Measurements from ENCODE around the gene PRSS56.

DNA sequence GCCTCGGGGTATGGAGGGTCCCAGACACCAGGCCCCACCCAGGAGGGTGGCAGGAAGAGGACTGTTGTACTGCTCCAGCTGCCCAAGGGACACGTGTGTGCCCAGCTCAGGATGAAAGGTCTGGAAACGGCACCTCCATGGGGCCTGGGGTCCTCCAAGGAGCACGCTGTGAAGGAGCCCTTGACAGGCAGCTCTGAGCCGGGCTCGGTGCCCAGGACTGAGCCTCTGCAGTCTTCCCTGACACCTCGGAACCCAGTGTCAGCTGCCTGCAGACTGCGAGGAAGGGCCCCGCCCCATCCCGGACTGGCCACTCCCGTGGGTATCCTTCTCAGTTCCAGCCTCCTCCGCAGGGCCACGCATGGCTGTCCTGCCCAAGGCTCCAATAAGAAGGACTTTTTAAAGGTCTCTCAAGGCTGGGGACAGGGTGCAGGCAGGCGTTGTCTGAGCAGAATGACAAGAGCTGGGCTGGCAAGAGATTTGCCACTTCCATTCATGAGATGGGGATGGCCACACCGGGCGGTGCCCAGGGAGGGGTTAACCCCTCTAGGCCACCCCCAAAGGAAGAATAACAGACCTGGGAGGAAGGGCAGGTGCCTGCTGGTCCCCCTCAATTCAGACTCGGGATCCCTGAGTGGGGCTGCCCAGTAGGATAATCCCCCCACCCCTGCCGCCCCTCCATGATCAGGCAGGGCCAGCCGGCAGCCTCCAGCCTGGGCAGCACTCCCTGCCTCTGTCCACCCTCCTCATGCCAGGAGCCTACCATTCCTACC lies 41.4 kb upstream of the PRSS56 start:
- TF ChIP-seq, protein P1, sequence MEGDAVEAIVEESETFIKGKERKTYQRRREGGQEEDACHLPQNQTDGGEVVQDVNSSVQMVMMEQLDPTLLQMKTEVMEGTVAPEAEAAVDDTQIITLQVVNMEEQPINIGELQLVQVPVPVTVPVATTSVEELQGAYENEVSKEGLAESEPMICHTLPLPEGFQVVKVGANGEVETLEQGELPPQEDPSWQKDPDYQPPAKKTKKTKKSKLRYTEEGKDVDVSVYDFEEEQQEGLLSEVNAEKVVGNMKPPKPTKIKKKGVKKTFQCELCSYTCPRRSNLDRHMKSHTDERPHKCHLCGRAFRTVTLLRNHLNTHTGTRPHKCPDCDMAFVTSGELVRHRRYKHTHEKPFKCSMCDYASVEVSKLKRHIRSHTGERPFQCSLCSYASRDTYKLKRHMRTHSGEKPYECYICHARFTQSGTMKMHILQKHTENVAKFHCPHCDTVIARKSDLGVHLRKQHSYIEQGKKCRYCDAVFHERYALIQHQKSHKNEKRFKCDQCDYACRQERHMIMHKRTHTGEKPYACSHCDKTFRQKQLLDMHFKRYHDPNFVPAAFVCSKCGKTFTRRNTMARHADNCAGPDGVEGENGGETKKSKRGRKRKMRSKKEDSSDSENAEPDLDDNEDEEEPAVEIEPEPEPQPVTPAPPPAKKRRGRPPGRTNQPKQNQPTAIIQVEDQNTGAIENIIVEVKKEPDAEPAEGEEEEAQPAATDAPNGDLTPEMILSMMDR (IDR thresholded peaks at IDR 0.05), result no peak
- no peak for TF ChIP-seq POLR2A (IDR thresholded peaks at IDR 0.05)
- TF ChIP-seq POLR2AphosphoS5 (IDR thresholded peaks at IDR 0.05), result no peak

Data from breast epithelium (tissue), 3 donors.